GM19035 (cell line): ENCODE results near the gene CLDN16.

Experiments used
- ATAC-seq: cut with Tn5 transposase; IDR thresholded peaks from one replicate; pipeline ENCODE4 v1.9.1; 2021; ENCODE audit not compliant: unreplicated experiment

CLDN16 gene

DNA sequence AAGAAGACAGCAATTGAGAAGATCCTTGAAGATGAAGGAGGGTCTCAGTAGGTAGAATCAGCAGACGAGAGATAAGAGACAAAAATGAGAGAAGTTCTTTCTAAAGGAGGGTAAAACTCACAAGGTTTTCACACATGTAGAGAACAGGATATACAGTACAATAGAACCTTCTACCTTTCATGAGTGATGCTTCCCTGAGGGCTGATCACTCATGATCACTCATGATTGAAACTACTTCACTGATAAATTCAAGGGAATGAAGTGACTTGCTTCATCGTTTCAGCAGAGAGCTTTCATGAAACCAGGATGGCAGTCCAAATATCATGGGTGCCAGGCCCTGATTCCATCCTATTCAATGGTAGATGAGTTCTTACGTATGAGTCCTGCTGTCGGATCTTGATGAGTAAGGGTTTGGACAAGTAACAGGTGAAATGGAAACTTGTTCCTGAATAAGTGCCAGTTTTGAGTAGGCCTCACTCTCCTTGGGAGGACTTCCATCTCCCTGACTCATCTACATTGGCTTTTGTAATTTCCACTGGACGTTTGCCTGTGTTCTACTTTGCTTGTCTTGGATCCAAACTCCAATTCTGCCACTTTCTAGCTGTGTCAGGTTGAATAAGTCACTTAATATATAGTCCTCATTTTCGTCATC, 9.6 kb upstream of the CLDN16 start:
- ATAC-seq, result no peak

GRCh38 chr3:190380184-190380583, 7.8 kb upstream of the CLDN16 start:
- ATAC-seq, result no peak

GRCh38 chr3:190381441-190381840, 6.5 kb upstream of the CLDN16 start:
- no peak for ATAC-seq

DNA sequence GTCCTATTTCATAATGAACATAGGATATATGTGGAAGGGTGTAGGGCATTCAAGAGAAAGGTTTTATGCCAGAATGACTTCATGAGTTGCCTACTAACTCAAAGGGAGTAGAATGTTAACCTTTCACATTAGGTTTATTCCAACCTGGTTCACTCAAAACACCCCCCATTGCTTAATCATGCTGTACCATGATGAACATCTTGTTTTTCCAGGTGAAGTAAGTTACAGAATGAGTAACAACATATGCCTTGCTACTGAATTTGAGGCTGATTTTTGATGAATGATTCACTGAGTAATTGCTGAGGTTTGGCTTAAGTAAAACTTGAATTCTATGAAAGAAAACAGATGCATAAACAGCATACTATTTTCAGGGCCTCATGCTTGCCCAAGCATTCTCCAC, 5.9 kb upstream of the CLDN16 start:
- ATAC-seq, result no peak

DNA sequence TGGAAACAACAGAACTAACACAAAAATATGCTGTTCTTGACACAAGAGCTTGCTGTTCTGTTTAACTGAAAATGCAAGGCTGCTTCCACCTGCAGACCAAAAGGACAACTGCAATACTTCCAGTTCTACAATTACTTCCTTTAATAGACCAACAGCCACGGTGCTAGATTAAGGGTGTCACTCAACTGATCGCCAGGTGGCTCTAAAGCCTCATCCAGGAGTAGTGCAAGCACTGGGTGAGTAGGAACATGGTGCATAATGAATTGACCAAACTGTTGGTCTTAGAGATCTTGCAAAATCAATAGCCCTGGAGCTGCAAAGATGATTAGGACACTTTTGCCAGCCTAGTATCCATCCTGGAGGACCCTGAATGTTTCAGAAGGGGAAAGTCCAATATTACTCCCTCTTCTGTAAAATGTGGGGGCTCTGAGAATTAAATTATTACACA, 3.6 kb upstream of the CLDN16 start:
- ATAC-seq, result peak; percentile 83

GRCh38 chr3:190385731-190386688, 2.0 kb upstream of the CLDN16 start:
- no peak for ATAC-seq

DNA sequence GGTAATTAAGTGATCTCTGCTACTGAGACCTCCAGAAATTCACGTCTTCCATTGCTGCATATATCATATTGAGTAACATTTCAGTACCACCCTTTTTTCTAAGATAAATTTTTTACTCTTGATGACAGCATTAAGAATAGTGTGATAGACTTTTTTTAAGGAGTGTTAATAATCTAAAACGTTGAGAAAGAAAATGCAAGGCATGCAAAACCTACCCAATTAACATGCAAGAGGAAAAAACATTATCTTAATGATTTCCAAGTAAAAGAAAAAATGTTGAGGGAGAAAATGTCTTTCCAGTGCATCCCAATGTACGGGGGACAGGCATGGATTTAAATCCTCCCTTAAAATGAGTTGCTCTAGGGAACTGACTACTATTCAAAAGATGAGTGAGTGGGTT, 740 bp downstream of the CLDN16 start:
- ATAC-seq, result no peak

DNA sequence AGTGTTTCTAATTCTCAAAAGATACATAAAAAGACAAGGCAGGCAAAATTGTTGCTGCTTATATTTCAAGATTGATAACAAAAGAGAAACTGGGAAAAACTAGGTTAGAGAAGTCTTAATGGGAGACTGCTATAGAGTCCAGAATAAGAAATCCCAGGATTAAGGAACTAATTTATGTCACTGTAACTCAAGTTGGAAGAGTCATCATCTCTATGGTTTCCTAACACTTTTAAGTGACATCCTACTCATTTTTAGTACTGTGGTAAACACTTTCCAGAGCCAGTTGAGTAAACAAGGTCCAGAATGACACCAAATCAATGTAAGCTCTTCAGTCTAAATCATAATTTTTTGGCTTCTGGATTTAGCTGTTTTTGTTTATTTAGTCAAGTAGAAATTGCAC, 8.0 kb downstream of the CLDN16 start:
- ATAC-seq, result no peak

- ATAC-seq, result no peak
These were observed 9.9 kb downstream of the CLDN16 start for GRCh38 chr3:190397889-190398288.

- no peak for ATAC-seq
These were observed 11.7 kb downstream of the CLDN16 start for GRCh38 chr3:190399677-190400076.

- ATAC-seq, result no peak
These were observed 14.0 kb downstream of the CLDN16 start for GRCh38 chr3:190401963-190402362.

DNA sequence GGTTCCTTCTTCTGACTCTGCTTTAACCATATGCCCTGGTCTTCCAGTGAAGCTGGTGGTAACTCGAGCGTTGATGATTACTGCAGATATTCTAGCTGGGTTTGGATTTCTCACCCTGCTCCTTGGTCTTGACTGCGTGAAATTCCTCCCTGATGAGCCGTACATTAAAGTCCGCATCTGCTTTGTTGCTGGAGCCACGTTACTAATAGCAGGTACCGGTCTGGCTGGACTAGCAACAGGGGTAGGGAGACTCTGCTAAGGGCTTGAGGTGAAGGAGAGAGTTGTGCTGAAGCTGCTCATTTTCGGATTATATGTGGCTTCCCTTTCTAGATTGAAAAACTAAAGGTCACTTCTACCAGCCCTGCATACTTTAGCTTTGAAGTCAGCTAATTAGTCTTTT, 16.8 kb downstream of the CLDN16 start:
- ATAC-seq, result no peak

- ATAC-seq, result no peak
These were observed 26.3 kb downstream of the CLDN16 start for GRCh38 chr3:190414297-190414696.

- ATAC-seq, result peak; percentile 11
These were observed 36.1 kb downstream of the CLDN16 start for GRCh38 chr3:190424108-190424477.

DNA sequence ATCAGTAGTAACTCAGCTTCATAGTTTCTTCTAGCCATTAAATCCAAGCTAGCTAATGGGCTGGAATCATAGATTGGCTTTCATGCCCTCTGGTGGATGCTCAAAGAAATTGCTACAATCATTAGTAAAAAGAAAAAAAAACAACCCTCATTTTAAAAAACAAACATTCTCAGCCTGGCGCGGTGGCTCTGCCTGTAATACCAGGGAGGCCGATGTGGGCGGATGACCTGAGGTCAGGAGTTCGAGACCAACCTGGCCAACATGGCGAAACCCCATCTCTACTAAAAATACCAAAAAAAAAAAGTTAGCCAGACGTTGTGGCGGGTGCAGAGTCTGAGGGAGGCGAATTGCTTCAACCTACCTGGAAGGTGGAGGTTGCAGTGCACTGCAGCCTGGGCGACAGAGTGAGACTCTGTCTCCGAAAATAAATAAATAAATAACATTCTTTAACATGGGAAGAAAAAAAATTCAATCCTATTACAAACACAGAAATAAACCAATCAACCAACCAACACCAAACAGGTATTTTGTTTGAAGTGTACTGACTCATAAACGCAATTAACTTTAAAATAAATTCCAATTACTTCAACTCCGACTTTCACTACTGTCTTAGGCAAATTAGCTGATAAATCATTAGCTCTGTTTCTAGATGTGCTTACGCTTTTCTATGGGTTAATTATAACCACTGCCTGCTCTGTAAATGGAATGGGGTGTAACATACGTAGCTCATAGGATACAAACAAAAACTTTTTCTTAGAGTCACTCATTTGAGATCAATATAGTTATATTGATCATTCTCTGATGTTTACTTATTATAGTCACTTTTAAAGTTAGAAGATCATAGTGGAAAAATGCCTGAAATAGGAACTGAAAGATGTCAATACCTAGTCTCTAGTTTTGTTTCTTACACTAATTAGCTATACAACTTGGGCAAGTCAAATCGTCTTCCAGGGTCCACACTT, 36.8 kb downstream of the CLDN16 start:
- peak; percentile 73 for ATAC-seq

GRCh38 chr3:190425833-190426232, 37.9 kb downstream of the CLDN16 start:
- no peak for ATAC-seq

GRCh38 chr3:190426806-190427507, 39.0 kb downstream of the CLDN16 start:
- no peak for ATAC-seq

DNA sequence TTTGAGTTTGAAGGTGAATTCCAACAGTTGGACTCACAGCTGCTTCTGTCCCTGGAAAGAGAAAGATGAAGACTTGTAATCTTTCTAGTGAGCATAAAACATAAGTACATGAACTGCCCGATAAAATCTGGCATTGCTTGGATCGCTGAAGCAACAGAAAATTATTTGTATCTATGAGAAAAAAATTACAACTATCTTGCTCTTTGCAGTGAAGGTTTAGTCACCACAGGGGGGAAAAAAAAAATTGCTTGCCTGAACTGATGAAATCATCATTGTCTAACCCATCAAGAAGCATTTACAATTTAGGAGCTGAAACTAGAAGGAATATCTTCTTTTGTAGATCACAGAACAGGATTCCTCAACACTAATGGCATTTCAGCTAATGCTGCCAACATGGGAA, 41.7 kb downstream of the CLDN16 start:
- no peak for ATAC-seq

GRCh38 chr3:190430906-190431305, 42.9 kb downstream of the CLDN16 start:
- no peak for ATAC-seq

- ATAC-seq, result no peak
These were observed 44.3 kb downstream of the CLDN16 start for GRCh38 chr3:190432216-190432615.

- no peak for ATAC-seq
These were observed 45.7 kb downstream of the CLDN16 start for GRCh38 chr3:190433626-190434025.
